Measurements from ENCODE around the gene GAL3ST3. TPM values are rescaled to one million over a fixed set of nuclear protein-coding genes. Genes with fewer than 3 reads are reported as not detected.

The GAL3ST3 gene
- total RNA-seq, 1 experiment from 2014 or later = 1.8 TPM

GRCh38 chr11:66006891-66007176, 42.1 kb downstream of the GAL3ST3 start:
- Histone ChIP-seq H3K4me1 (ENCODE audit: insufficient read depth, low read length, poor library complexity, severe bottlenecking) (peaks cover 3% of the 10 kb centered on the region), H3K27ac (ENCODE audit: low read depth, low read length, poor library complexity, severe bottlenecking) (no peak overlapping the region), H3K27me3 (replicated peaks; ENCODE audit: insufficient read depth, low read depth, low read length, poor library complexity) (no peaks in the 10 kb centered on the region), H3K4me3 (ENCODE audit: low read depth, low read length, poor library complexity, severe bottlenecking) (no peak overlapping the region), H3K9me3 (ENCODE audit: low read depth, low read length, poor library complexity, severe bottlenecking) (no peaks in the 10 kb centered on the region), H3K36me3 (ENCODE audit: insufficient read depth, low read length, poor library complexity, severe bottlenecking) (peaks cover 20% of the 10 kb centered on the region)
- no peak for DNase-seq (ENCODE audit: low spot score)
- ChIA-PET CTCF (no interaction called here), POLR2A (ENCODE audit: low non-redundant PET) (no interaction called here)
- BruUV-seq (replicated peaks) = no TSS peak
- intact Hi-C loops (cut with micrococcal nuclease; ENCODE audit: unreplicated experiment) = no loop called here
- TF ChIP-seq EZH2 (IDR thresholded peaks at IDR 0.05; ENCODE audit: borderline replicate concordance, low read depth, low read length, poor library complexity, severe bottlenecking) = no peak
- TF ChIP-seq CTCF (conservative IDR thresholded peaks at IDR 0.05; ENCODE audit: low read depth, low read length) = no peak

GRCh38 chr11:66006134-66006890, 42.6 kb downstream of the GAL3ST3 start:
- no peak for DNase-seq (ENCODE audit: low spot score)
- no peaks in the 10 kb centered on the region for H3K27me3 ChIP-seq (replicated peaks; ENCODE audit: insufficient read depth, low read depth, low read length, poor library complexity)
- H3K4me3 ChIP-seq (ENCODE audit: low read depth, low read length, poor library complexity, severe bottlenecking) = no peak overlapping the region
- BruUV-seq (replicated peaks) = no TSS peak
- ChIA-PET CTCF (no interaction called here), POLR2A (ENCODE audit: low non-redundant PET) (no interaction called here)
- H3K36me3 ChIP-seq (ENCODE audit: insufficient read depth, low read length, poor library complexity, severe bottlenecking) = peaks cover 20% of the 10 kb centered on the region
- no peak overlapping the region for H3K27ac ChIP-seq (ENCODE audit: low read depth, low read length, poor library complexity, severe bottlenecking)
- peaks cover 3% of the 10 kb centered on the region for H3K4me1 ChIP-seq (ENCODE audit: insufficient read depth, low read length, poor library complexity, severe bottlenecking)
- intact Hi-C loops (cut with micrococcal nuclease; ENCODE audit: unreplicated experiment) = no loop called here
- no peaks in the 10 kb centered on the region for H3K9me3 ChIP-seq (ENCODE audit: low read depth, low read length, poor library complexity, severe bottlenecking)
- TF ChIP-seq CTCF (conservative IDR thresholded peaks at IDR 0.05; ENCODE audit: low read depth, low read length) = no peak
- no peak for TF ChIP-seq EZH2 (IDR thresholded peaks at IDR 0.05; ENCODE audit: borderline replicate concordance, low read depth, low read length, poor library complexity, severe bottlenecking)

- POLR2A ChIA-PET (ENCODE audit: low non-redundant PET) = no interaction called here
- H3K27me3 ChIP-seq (replicated peaks; ENCODE audit: insufficient read depth, low read depth, low read length, poor library complexity) = no peaks in the 10 kb centered on the region
- H3K4me3 ChIP-seq (ENCODE audit: low read depth, low read length, poor library complexity, severe bottlenecking) = no peak overlapping the region
- no peak for TF ChIP-seq EZH2 (IDR thresholded peaks at IDR 0.05; ENCODE audit: borderline replicate concordance, low read depth, low read length, poor library complexity, severe bottlenecking)
- no peak for TF ChIP-seq CTCF (conservative IDR thresholded peaks at IDR 0.05; ENCODE audit: low read depth, low read length)
- peaks cover 32% of the 10 kb centered on the region for H3K36me3 ChIP-seq (ENCODE audit: insufficient read depth, low read length, poor library complexity, severe bottlenecking)
- intact Hi-C loops (cut with micrococcal nuclease; ENCODE audit: unreplicated experiment) = loop anchor here (5.0 kb wide), 2 partner anchors 42 to 222 kb away; partner anchors contain the start of genes AP5B1 and SART1
- no peak for DNase-seq (ENCODE audit: low spot score)
- peaks cover 3% of the 10 kb centered on the region for H3K4me1 ChIP-seq (ENCODE audit: insufficient read depth, low read length, poor library complexity, severe bottlenecking)
- H3K27ac ChIP-seq (ENCODE audit: low read depth, low read length, poor library complexity, severe bottlenecking) = no peak overlapping the region
- BruUV-seq (replicated peaks) = no TSS peak
- no peaks in the 10 kb centered on the region for H3K9me3 ChIP-seq (ENCODE audit: low read depth, low read length, poor library complexity, severe bottlenecking)
- CTCF ChIA-PET = no interaction called here
These were observed 44.8 kb downstream of the GAL3ST3 start for GRCh38 chr11:66004186-66004585.
